GM18511 (cell line): ENCODE data around the gene TRABD2B.

Experiments
- ATAC-seq: cut with Tn5 transposase; IDR thresholded peaks from one replicate; pipeline ENCODE4 v1.9.1; 2021; ENCODE audit warnings: mild to moderate bottlenecking, moderate library complexity; ENCODE audit not compliant: unreplicated experiment

The TRABD2B gene

GRCh38 chr1:48022306-48022705, 25.1 kb upstream of the TRABD2B start:
- no peak for ATAC-seq

GRCh38 chr1:48021792-48022191, 24.6 kb upstream of the TRABD2B start:
- no peak for ATAC-seq

- no peak for ATAC-seq
Measured at GRCh38 chr1:48019714-48020315, 22.6 kb upstream of the TRABD2B start.

- no peak for ATAC-seq
Measured at GRCh38 chr1:48018799-48019198, 21.6 kb upstream of the TRABD2B start.

GRCh38 chr1:48017716-48018115, 20.5 kb upstream of the TRABD2B start:
- no peak for ATAC-seq

- ATAC-seq, result no peak
Measured at GRCh38 chr1:48016515-48016914, 19.3 kb upstream of the TRABD2B start.

- ATAC-seq, result no peak
Measured at GRCh38 chr1:48013270-48013669, 16.1 kb upstream of the TRABD2B start.

- ATAC-seq, result no peak
Measured at GRCh38 chr1:48007047-48007446, 9.9 kb upstream of the TRABD2B start.

GRCh38 chr1:48006264-48006663, 9.1 kb upstream of the TRABD2B start:
- ATAC-seq, result no peak

GRCh38 chr1:48005253-48006117, 8.3 kb upstream of the TRABD2B start:
- no peak for ATAC-seq

GRCh38 chr1:48003741-48004531, 6.8 kb upstream of the TRABD2B start:
- no peak for ATAC-seq

- no peak for ATAC-seq
Measured at GRCh38 chr1:48002142-48002541, 5.0 kb upstream of the TRABD2B start.

- ATAC-seq, result no peak
Measured at GRCh38 chr1:48001696-48002095, 4.5 kb upstream of the TRABD2B start.

GRCh38 chr1:48000883-48001282, 3.7 kb upstream of the TRABD2B start:
- no peak for ATAC-seq

GRCh38 chr1:47999097-47999496, 1.9 kb upstream of the TRABD2B start:
- ATAC-seq, result no peak

- no peak for ATAC-seq
Measured at GRCh38 chr1:47998396-47998990, 1.3 kb upstream of the TRABD2B start.

GRCh38 chr1:47996406-47997226, 569 bp downstream of the TRABD2B start:
- ATAC-seq, result no peak

GRCh38 chr1:47996060-47996405, 1.2 kb downstream of the TRABD2B start:
- no peak for ATAC-seq

- ATAC-seq, result no peak
Measured at GRCh38 chr1:47995306-47996050, 1.7 kb downstream of the TRABD2B start.
